Urinary bladder (tissue), 4 donors: ENCODE measurements around the gene ARL4C. TPM values are rescaled to one million over a fixed set of nuclear protein-coding genes. Genes with fewer than 3 reads are reported as not detected.
"Not testable (repeated sequence)": the region's sequence is repeated elsewhere in the genome, so short reads cannot be mapped to it uniquely, and the experiment has no call there.

Experiments used
- DNase-seq: peaks from one replicate; pipeline ENCODE4 v3.0.0-alpha.2; 2015; ENCODE audit errors: extremely low spot score
- H3K27ac ChIP-seq: one replicate; pipeline ENCODE4 v1.5.1; 2013; ENCODE audit warnings: low read depth, mild to moderate bottlenecking, moderate library complexity
- H3K36me3 ChIP-seq: one replicate; pipeline ENCODE4 v1.6.1; 2013; ENCODE audit warnings: mild to moderate bottlenecking, moderate library complexity; ENCODE audit not compliant: insufficient read depth
- H3K4me1 ChIP-seq: one replicate; pipeline ENCODE4 v1.6.1; 2013; ENCODE audit warnings: mild to moderate bottlenecking, moderate library complexity; ENCODE audit not compliant: insufficient read depth
- H3K4me3 ChIP-seq: one replicate; pipeline ENCODE4 v1.5.1; 2013; ENCODE audit warnings: low read depth, low read length
- WGBS: extraction: QIAGEN DNeasy Blood & Tissue Kit; methylation state at CpG from one replicate; pipeline ENCODE4 v1.1.7; 2013; 5-methylcytosine and 5-hydroxymethylcytosine counted together
- polyA plus RNA-seq: library from polyadenylated mRNA; stranded (reverse); fragments of 200-250 nt; gene quantifications from one replicate; pipeline ENCODE4 v1.2.3, GENCODE V29; 2013
- total RNA-seq: library from RNA; depleted of rRNA; stranded (reverse); fragments of >200 nt; gene quantifications from one replicate; pipeline ENCODE4 v1.2.3, GENCODE V29; 2014
- donor health status: healthy with polysubstance abuse.
- donor health status: healthy.

The ARL4C gene
- total and polyA plus RNA-seq, 2 donors: 6.3 to 22.4 TPM

GRCh38 chr2:234476766-234477165 is 20.1 kb downstream of the ARL4C start:
- no peaks in the 10 kb centered on the region for H3K4me1 ChIP-seq
- no peak overlapping the region for H3K27ac ChIP-seq
- no peaks in the 10 kb centered on the region for H3K36me3 ChIP-seq
- H3K4me3 ChIP-seq: no peak overlapping the region
- no peak for DNase-seq
- WGBS: 88% methylated on average over 7 of the region's 7 CpGs

- 94% methylated on average over 3 of the region's 3 CpGs for WGBS
- Histone ChIP-seq H3K36me3 (no peaks in the 10 kb centered on the region), H3K27ac (no peak overlapping the region), H3K4me3 (no peak overlapping the region), H3K4me1 (no peaks in the 10 kb centered on the region)
- no peak for DNase-seq
Observed at GRCh38 chr2:234474654-234475053, 22.2 kb downstream of the ARL4C start.

GRCh38 chr2:234472155-234472554 is 24.7 kb downstream of the ARL4C start:
- no peaks in the 10 kb centered on the region for H3K4me1 ChIP-seq
- no peak overlapping the region for H3K4me3 ChIP-seq
- no peak overlapping the region for H3K27ac ChIP-seq
- DNase-seq: no peak
- no peaks in the 10 kb centered on the region for H3K36me3 ChIP-seq

GRCh38 chr2:234469972-234470371 is 26.9 kb downstream of the ARL4C start:
- DNase-seq: no peak
- WGBS: 95% methylated on average over 4 of the region's 4 CpGs
- Histone ChIP-seq H3K36me3 (no peaks in the 10 kb centered on the region), H3K4me1 (no peaks in the 10 kb centered on the region), H3K4me3 (no peak overlapping the region), H3K27ac (no peak overlapping the region)

- Histone ChIP-seq H3K4me1 (no peaks in the 10 kb centered on the region), H3K27ac (no peak overlapping the region), H3K4me3 (no peak overlapping the region), H3K36me3 (no peaks in the 10 kb centered on the region)
- DNase-seq: no peak
- WGBS: 81% methylated on average over 7 of the region's 7 CpGs
Observed at GRCh38 chr2:234469251-234469845, 27.5 kb downstream of the ARL4C start.

GRCh38 chr2:234468503-234468902 is 28.4 kb downstream of the ARL4C start:
- 60% methylated on average over 5 of the region's 5 CpGs for WGBS
- DNase-seq: no peak
- H3K4me3 ChIP-seq: no peak overlapping the region
- H3K27ac ChIP-seq: no peak overlapping the region
- H3K4me1 ChIP-seq: no peaks in the 10 kb centered on the region
- no peaks in the 10 kb centered on the region for H3K36me3 ChIP-seq

- DNase-seq: no peak
- no peak overlapping the region for H3K4me3 ChIP-seq
- H3K4me1 ChIP-seq: no peaks in the 10 kb centered on the region
- H3K27ac ChIP-seq: no peak overlapping the region
- H3K36me3 ChIP-seq: no peaks in the 10 kb centered on the region
- 92% methylated on average over 4 of the region's 4 CpGs for WGBS
Observed at GRCh38 chr2:234467289-234467688, 29.6 kb downstream of the ARL4C start.

- 82% methylated on average over 9 of the region's 9 CpGs for WGBS
- no peak overlapping the region for H3K4me3 ChIP-seq
- no peaks in the 10 kb centered on the region for H3K4me1 ChIP-seq
- no peaks in the 10 kb centered on the region for H3K36me3 ChIP-seq
- no peak for DNase-seq
- no peak overlapping the region for H3K27ac ChIP-seq
Observed at GRCh38 chr2:234464291-234464645, 32.6 kb downstream of the ARL4C start.

GRCh38 chr2:234463626-234464290 is 33.1 kb downstream of the ARL4C start:
- Histone ChIP-seq H3K4me1 (no peaks in the 10 kb centered on the region), H3K36me3 (no peaks in the 10 kb centered on the region), H3K4me3 (no peak overlapping the region), H3K27ac (no peak overlapping the region)
- WGBS: 61% methylated on average over 17 of the region's 17 CpGs
- DNase-seq: no peak

GRCh38 chr2:234462218-234462992 is 34.5 kb downstream of the ARL4C start:
- H3K4me3 ChIP-seq: no peak overlapping the region
- H3K36me3 ChIP-seq: no peaks in the 10 kb centered on the region
- 83% methylated on average over 10 of the region's 10 CpGs for WGBS
- no peaks in the 10 kb centered on the region for H3K4me1 ChIP-seq
- no peak overlapping the region for H3K27ac ChIP-seq
- DNase-seq: no peak

- no peak overlapping the region for H3K4me3 ChIP-seq
- no peak for DNase-seq
- WGBS: 76% methylated on average over 6 of the region's 6 CpGs
- no peaks in the 10 kb centered on the region for H3K4me1 ChIP-seq
- H3K27ac ChIP-seq: no peak overlapping the region
- H3K36me3 ChIP-seq: no peaks in the 10 kb centered on the region
Observed at GRCh38 chr2:234459401-234460009, 37.4 kb downstream of the ARL4C start.

GRCh38 chr2:234458466-234458865 is 38.4 kb downstream of the ARL4C start:
- Histone ChIP-seq H3K4me1 (no peaks in the 10 kb centered on the region), H3K4me3 (no peak overlapping the region), H3K27ac (no peak overlapping the region), H3K36me3 (no peaks in the 10 kb centered on the region)
- 83% methylated on average over 4 of the region's 4 CpGs for WGBS
- no peak for DNase-seq

GRCh38 chr2:234457421-234457820 is 39.5 kb downstream of the ARL4C start:
- no peak overlapping the region for H3K27ac ChIP-seq
- 75% methylated on average over 2 of the region's 2 CpGs for WGBS
- no peaks in the 10 kb centered on the region for H3K4me1 ChIP-seq
- H3K36me3 ChIP-seq: no peaks in the 10 kb centered on the region
- H3K4me3 ChIP-seq: no peak overlapping the region
- DNase-seq: no peak

- not testable (repeated sequence) for H3K4me3 ChIP-seq, DNase-seq, H3K4me1 ChIP-seq, H3K36me3 ChIP-seq, H3K27ac ChIP-seq
- WGBS: 96% methylated on average over 7 of the region's 7 CpGs
Observed at GRCh38 chr2:234455246-234455645, 41.6 kb downstream of the ARL4C start.
